ENCODE data around the gene RARA. TPM values are rescaled to one million over a fixed set of nuclear protein-coding genes. Genes with fewer than 3 reads are reported as not detected.

The RARA gene
- total RNA-seq, 1 donor from 2014 or later: 38.8 TPM

- Mint-ChIP-seq H3K4me3 (ENCODE audit: unreplicated experiment) (peak overlapping the region; percentile 80), H3K27ac (ENCODE audit: unreplicated experiment) (no peak overlapping the region), H3K9me3 (ENCODE audit: unreplicated experiment) (no peaks in the 10 kb centered on the region), H3K4me1 (ENCODE audit: low read depth, unreplicated experiment) (peaks cover 58% of the 10 kb centered on the region), H3K27me3 (ENCODE audit: low read depth, unreplicated experiment) (no peaks in the 10 kb centered on the region), H3K36me3 (ENCODE audit: low read depth, unreplicated experiment) (no peaks in the 10 kb centered on the region)
- H3K27me3 ChIP-seq (ENCODE audit: insufficient read depth, low read length): no peaks in the 10 kb centered on the region
- no peak overlapping the region for H3K4me3 ChIP-seq (ENCODE audit: insufficient read depth, low read depth, low read length)
- peaks cover 43% of the 10 kb centered on the region for H4K20me1 ChIP-seq (ENCODE audit: insufficient read depth, low read length)
- H3K27ac ChIP-seq (ENCODE audit: low read depth, low read length): no peak overlapping the region
- H2AFZ ChIP-seq (ENCODE audit: low read depth, low read length): no peak overlapping the region
- H3K9ac ChIP-seq (ENCODE audit: low read length): peak overlapping the region; percentile 12
- no peak for TF ChIP-seq CTCF (IDR thresholded peaks at IDR 0.05; ENCODE audit: insufficient read depth, low read depth, low read length)
- no peak for TF ChIP-seq EZH2 (IDR thresholded peaks at IDR 0.05; ENCODE audit: insufficient read depth, low read length)
- peaks cover 76% of the 10 kb centered on the region for H3K79me2 ChIP-seq (ENCODE audit: insufficient read depth, low read length)
- FAIRE-seq (no peak), DNase-seq (ENCODE audit: low read depth) (no peak)
- H3K9me3 ChIP-seq (ENCODE audit: insufficient read depth, low read depth, low read length): no peaks in the 10 kb centered on the region
- H3K4me1 ChIP-seq (ENCODE audit: insufficient read depth, low read length): peaks cover 78% of the 10 kb centered on the region
- H3K4me2 ChIP-seq (ENCODE audit: low read length): peak overlapping the region; percentile 96
- no peaks in the 10 kb centered on the region for H3K36me3 ChIP-seq (ENCODE audit: insufficient read depth, low read length)
Measured at GRCh38 chr17:40320756-40321523, 12.0 kb downstream of the RARA start.

- no peaks in the 10 kb centered on the region for H3K9me3 ChIP-seq (ENCODE audit: insufficient read depth, low read depth, low read length)
- peak overlapping the region; percentile 96 for H3K4me2 ChIP-seq (ENCODE audit: low read length)
- peak overlapping the region; percentile 90 for H3K27ac ChIP-seq (ENCODE audit: low read depth, low read length)
- peaks cover 82% of the 10 kb centered on the region for H3K79me2 ChIP-seq (ENCODE audit: insufficient read depth, low read length)
- TF ChIP-seq EZH2 (IDR thresholded peaks at IDR 0.05; ENCODE audit: insufficient read depth, low read length) (no peak), CTCF (IDR thresholded peaks at IDR 0.05; ENCODE audit: insufficient read depth, low read depth, low read length) (no peak)
- peak overlapping the region; percentile 77 for H3K9ac ChIP-seq (ENCODE audit: low read length)
- FAIRE-seq: no peak
- DNase-seq (ENCODE audit: low read depth): no peak
- no peak overlapping the region for H2AFZ ChIP-seq (ENCODE audit: low read depth, low read length)
- H3K9me3 Mint-ChIP-seq (ENCODE audit: unreplicated experiment): no peaks in the 10 kb centered on the region
- no peak overlapping the region for H3K4me3 ChIP-seq (ENCODE audit: insufficient read depth, low read depth, low read length)
- peaks cover 49% of the 10 kb centered on the region for H4K20me1 ChIP-seq (ENCODE audit: insufficient read depth, low read length)
- peaks cover 58% of the 10 kb centered on the region for H3K4me1 Mint-ChIP-seq (ENCODE audit: low read depth, unreplicated experiment)
- H3K36me3 ChIP-seq (ENCODE audit: insufficient read depth, low read length): no peaks in the 10 kb centered on the region
- peak overlapping the region; percentile 53 for H3K27ac Mint-ChIP-seq (ENCODE audit: unreplicated experiment)
- H3K27me3 ChIP-seq (ENCODE audit: insufficient read depth, low read length): no peaks in the 10 kb centered on the region
- no peak overlapping the region for H3K4me3 Mint-ChIP-seq (ENCODE audit: unreplicated experiment)
- peaks cover 72% of the 10 kb centered on the region for H3K4me1 ChIP-seq (ENCODE audit: insufficient read depth, low read length)
- H3K36me3 Mint-ChIP-seq (ENCODE audit: low read depth, unreplicated experiment): no peaks in the 10 kb centered on the region
- no peaks in the 10 kb centered on the region for H3K27me3 Mint-ChIP-seq (ENCODE audit: low read depth, unreplicated experiment)
Measured at GRCh38 chr17:40321524-40321929, 12.5 kb downstream of the RARA start.

- Histone ChIP-seq H3K36me3 (ENCODE audit: insufficient read depth, low read length) (no peaks in the 10 kb centered on the region), H3K79me2 (ENCODE audit: insufficient read depth, low read length) (peaks cover 86% of the 10 kb centered on the region), H3K27me3 (ENCODE audit: insufficient read depth, low read length) (no peaks in the 10 kb centered on the region), H3K4me1 (ENCODE audit: insufficient read depth, low read length) (peaks cover 68% of the 10 kb centered on the region), H3K4me2 (ENCODE audit: low read length) (peak overlapping the region; percentile 96), H3K4me3 (ENCODE audit: insufficient read depth, low read depth, low read length) (peak overlapping the region; percentile 37), H2AFZ (ENCODE audit: low read depth, low read length) (peak overlapping the region; percentile 43), H3K27ac (ENCODE audit: low read depth, low read length) (peak overlapping the region; percentile 90), H3K9me3 (ENCODE audit: insufficient read depth, low read depth, low read length) (no peaks in the 10 kb centered on the region), H3K9ac (ENCODE audit: low read length) (peak overlapping the region; percentile 77), H4K20me1 (ENCODE audit: insufficient read depth, low read length) (peaks cover 54% of the 10 kb centered on the region)
- peaks cover 59% of the 10 kb centered on the region for H3K4me1 Mint-ChIP-seq (ENCODE audit: low read depth, unreplicated experiment)
- no peaks in the 10 kb centered on the region for H3K9me3 Mint-ChIP-seq (ENCODE audit: unreplicated experiment)
- no peaks in the 10 kb centered on the region for H3K27me3 Mint-ChIP-seq (ENCODE audit: low read depth, unreplicated experiment)
- DNase-seq (ENCODE audit: low read depth) (no peak), FAIRE-seq (no peak)
- TF ChIP-seq CTCF (IDR thresholded peaks at IDR 0.05; ENCODE audit: insufficient read depth, low read depth, low read length) (no peak), EZH2 (IDR thresholded peaks at IDR 0.05; ENCODE audit: insufficient read depth, low read length) (no peak)
- H3K36me3 Mint-ChIP-seq (ENCODE audit: low read depth, unreplicated experiment): no peaks in the 10 kb centered on the region
- peak overlapping the region; percentile 96 for H3K27ac Mint-ChIP-seq (ENCODE audit: unreplicated experiment)
- no peak overlapping the region for H3K4me3 Mint-ChIP-seq (ENCODE audit: unreplicated experiment)
Measured at GRCh38 chr17:40321961-40322357, 13.0 kb downstream of the RARA start.
